ENCODE results near the gene SFI1.

The SFI1 gene

GRCh38 chr22:31612891-31613285 is 116.6 kb downstream of the SFI1 start:
- DNase-seq (ENCODE audit: low read depth), result no peak
- no peak for TF ChIP-seq CTCF (IDR thresholded peaks at IDR 0.05; ENCODE audit: control insufficient read depth, insufficient read depth, low read depth, low read length, missing control alignments)
- H3K4me3 ChIP-seq (ENCODE audit: control insufficient read depth, low read depth, low read length), result no peak overlapping the region

DNA sequence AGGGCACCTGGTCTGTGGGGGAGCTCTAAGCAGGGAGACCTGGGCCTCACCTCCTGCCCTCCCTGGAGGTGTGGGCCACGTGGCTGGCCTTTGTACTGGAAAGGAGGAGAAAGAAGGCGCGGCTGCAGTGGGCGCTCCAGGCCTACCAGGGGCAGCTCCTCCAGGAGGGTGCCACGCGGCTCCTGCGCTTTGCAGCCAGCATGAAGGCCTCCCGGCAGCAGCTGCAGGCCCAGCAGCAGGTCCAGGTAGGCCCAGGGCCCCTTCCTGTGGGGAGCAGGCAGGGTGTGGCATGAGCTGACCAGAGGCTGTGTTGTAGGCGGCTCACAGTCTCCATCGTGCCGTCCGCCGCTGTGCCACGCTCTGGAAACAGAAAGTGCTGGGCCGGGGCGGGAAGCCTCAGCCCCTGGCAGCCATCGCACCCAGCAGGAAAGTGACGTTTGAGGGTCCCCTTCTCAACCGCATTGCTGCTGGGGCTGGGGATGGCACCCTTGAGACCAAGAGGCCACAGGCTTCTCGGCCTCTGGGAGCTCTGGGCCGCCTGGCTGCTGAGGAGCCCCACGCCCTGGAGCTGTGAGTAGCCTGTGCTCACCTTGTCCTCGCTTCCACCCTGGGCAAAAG is 117.1 kb downstream of the SFI1 start:
- DNase-seq (ENCODE audit: low read depth), result no peak
- no peak for TF ChIP-seq CTCF (IDR thresholded peaks at IDR 0.05; ENCODE audit: control insufficient read depth, insufficient read depth, low read depth, low read length, missing control alignments)
- no peak overlapping the region for H3K4me3 ChIP-seq (ENCODE audit: control insufficient read depth, low read depth, low read length)

DNA sequence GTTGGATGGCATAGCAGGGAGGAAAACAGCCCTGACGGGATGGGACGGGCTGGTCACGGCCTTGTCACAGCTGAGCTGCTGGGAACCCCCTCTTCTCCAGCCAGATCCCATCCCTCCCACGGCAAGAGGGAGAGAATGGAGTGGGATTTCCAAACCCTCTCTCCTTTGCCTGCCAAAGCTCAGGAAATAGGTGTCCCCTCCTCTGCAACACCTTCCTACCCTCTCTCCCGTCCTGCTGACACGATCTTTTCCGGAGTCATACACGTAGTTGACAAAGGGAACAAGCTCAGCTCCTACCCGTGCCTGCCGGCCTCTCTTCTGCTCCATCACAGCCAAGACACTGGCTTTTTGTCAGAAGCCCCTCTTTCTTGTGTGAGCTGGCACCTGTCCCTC is 117.6 kb downstream of the SFI1 start:
- no peak for DNase-seq (ENCODE audit: low read depth)
- H3K4me3 ChIP-seq (ENCODE audit: control insufficient read depth, low read depth, low read length), result no peak overlapping the region
- TF ChIP-seq CTCF (IDR thresholded peaks at IDR 0.05; ENCODE audit: control insufficient read depth, insufficient read depth, low read depth, low read length, missing control alignments), result no peak

GRCh38 chr22:31614781-31615490 is 118.6 kb downstream of the SFI1 start:
- no peak overlapping the region for H3K4me3 ChIP-seq (ENCODE audit: control insufficient read depth, low read depth, low read length)
- TF ChIP-seq CTCF (IDR thresholded peaks at IDR 0.05; ENCODE audit: control insufficient read depth, insufficient read depth, low read depth, low read length, missing control alignments), result no peak
- DNase-seq (ENCODE audit: low read depth), result no peak

DNA sequence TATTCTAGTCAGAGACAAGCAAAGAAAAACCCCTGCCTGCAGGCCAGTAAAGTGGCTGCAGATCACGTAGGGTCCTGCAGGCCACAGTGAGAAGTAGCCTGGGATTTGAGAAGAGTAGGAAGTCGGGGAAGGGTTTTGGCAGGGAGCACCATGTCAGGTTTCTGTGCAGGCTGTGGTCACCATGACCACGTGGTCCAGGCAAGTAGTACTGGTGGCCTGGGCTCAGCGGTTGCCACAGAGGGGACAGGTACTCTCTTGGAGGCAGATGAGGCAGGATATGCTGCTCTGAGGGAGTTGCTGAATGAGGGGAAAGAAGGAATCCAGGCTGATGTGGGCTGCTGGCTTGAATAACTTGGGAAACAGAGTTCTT is 119.1 kb downstream of the SFI1 start:
- H3K4me3 ChIP-seq (ENCODE audit: control insufficient read depth, low read depth, low read length), result no peak overlapping the region
- no peak for DNase-seq (ENCODE audit: low read depth)
- no peak for TF ChIP-seq CTCF (IDR thresholded peaks at IDR 0.05; ENCODE audit: control insufficient read depth, insufficient read depth, low read depth, low read length, missing control alignments)

- TF ChIP-seq CTCF (IDR thresholded peaks at IDR 0.05; ENCODE audit: control insufficient read depth, insufficient read depth, low read depth, low read length, missing control alignments), result no peak
- H3K4me3 ChIP-seq (ENCODE audit: control insufficient read depth, low read depth, low read length), result no peak overlapping the region
- DNase-seq (ENCODE audit: low read depth), result no peak
Measured at GRCh38 chr22:31615940-31616314, 119.6 kb downstream of the SFI1 start.

Data from AG09309 (cell line).